H9 (cell line): ENCODE data around the gene DUSP11. TPM values are rescaled to one million over a fixed set of nuclear protein-coding genes. Genes with fewer than 3 reads are reported as not detected.

Experiments used
- DNase-seq: peaks from one replicate; pipeline ENCODE4 v3.0.0-alpha.2; 2017
- H2AFZ ChIP-seq: one replicate; pipeline ENCODE4 v1.6.1; 2013; ENCODE audit warnings: mild to moderate bottlenecking, low read length, control low read depth, moderate library complexity
- H2AK5ac ChIP-seq: 2 replicates; pipeline ENCODE4 v1.6.1; 2013; ENCODE audit warnings: low read length, control low read depth, mixed read lengths; ENCODE audit not compliant: insufficient read length
- H2BK120ac ChIP-seq: one replicate; pipeline ENCODE4 v1.6.1; 2013; ENCODE audit warnings: low read depth, mild to moderate bottlenecking, low read length, control low read depth, inconsistent platforms; ENCODE audit not compliant: poor library complexity, severe bottlenecking
- H2BK12ac ChIP-seq: 2 replicates; pipeline ENCODE4 v1.6.1; 2013; ENCODE audit warnings: low read length, control low read depth, mixed read lengths, low read depth; ENCODE audit not compliant: insufficient read length
- H2BK15ac ChIP-seq: 2 replicates; pipeline ENCODE4 v1.6.1; 2013; ENCODE audit warnings: low read depth, low read length, control low read depth
- H2BK20ac ChIP-seq: one replicate; pipeline ENCODE4 v1.6.1; 2013; ENCODE audit warnings: low read depth, mild to moderate bottlenecking, low read length, control low read depth, inconsistent platforms; ENCODE audit not compliant: poor library complexity, severe bottlenecking
- H2BK5ac ChIP-seq: 2 replicates; pipeline ENCODE4 v1.6.1; 2013; ENCODE audit warnings: low read length, control low read depth, mixed read lengths; ENCODE audit not compliant: insufficient read length
- H3K14ac ChIP-seq: 2 replicates; pipeline ENCODE4 v1.6.1; 2013; ENCODE audit warnings: low read length, control low read depth; ENCODE audit not compliant: insufficient read depth
- H3K18ac ChIP-seq: 2 replicates; pipeline ENCODE4 v1.6.1; 2013; ENCODE audit warnings: low read depth, mild to moderate bottlenecking, mixed read lengths, low read length, control low read depth; ENCODE audit not compliant: insufficient read length
- H3K23ac ChIP-seq: 2 replicates; pipeline ENCODE4 v1.6.1; 2013; ENCODE audit warnings: low read length, control low read depth, mixed read lengths, low read depth; ENCODE audit not compliant: insufficient read length
- H3K23me2 ChIP-seq: 2 replicates; pipeline ENCODE4 v1.6.1; 2013; ENCODE audit warnings: low read depth, mild to moderate bottlenecking, mixed read lengths, low read length, control low read depth; ENCODE audit not compliant: insufficient read length, poor library complexity, severe bottlenecking
- H3K27ac ChIP-seq: 2 replicates; pipeline ENCODE4 v1.5.1; 2013; ENCODE audit warnings: low read length, control low read depth, mixed read lengths, low read depth; ENCODE audit not compliant: insufficient read length
- H3K27me3 ChIP-seq: 2 replicates; pipeline ENCODE4 v1.6.1; 2013; ENCODE audit warnings: low read length, control low read depth, inconsistent platforms; ENCODE audit not compliant: insufficient read depth
- H3K4ac ChIP-seq: 2 replicates; pipeline ENCODE4 v1.6.1; 2013; ENCODE audit warnings: low read depth, mild to moderate bottlenecking, control low read depth, inconsistent platforms, low read length, moderate library complexity
- H3K4me1 ChIP-seq: 2 replicates; pipeline ENCODE4 v1.6.1; 2013; ENCODE audit warnings: low read length, control low read depth, inconsistent platforms; ENCODE audit not compliant: insufficient read depth
- H3K4me2 ChIP-seq: 2 replicates; pipeline ENCODE4 v1.6.1; 2013; ENCODE audit warnings: low read length, control low read depth, mixed read lengths; ENCODE audit not compliant: insufficient read length, insufficient read depth
- H3K56ac ChIP-seq: 2 replicates; pipeline ENCODE4 v1.6.1; 2013; ENCODE audit warnings: low read depth, mild to moderate bottlenecking, mixed read lengths, low read length, control low read depth; ENCODE audit not compliant: insufficient read length
- H3K79me1 ChIP-seq: 2 replicates; pipeline ENCODE4 v1.6.1; 2013; ENCODE audit warnings: low read depth, mild to moderate bottlenecking, moderate library complexity, low read length, control low read depth, inconsistent platforms; ENCODE audit not compliant: insufficient read depth, poor library complexity, severe bottlenecking
- H3K79me2 ChIP-seq: 2 replicates; pipeline ENCODE4 v1.6.1; 2013; ENCODE audit warnings: low read length, control low read depth, inconsistent platforms; ENCODE audit not compliant: insufficient read depth
- H3K9ac ChIP-seq: 2 replicates; pipeline ENCODE4 v1.6.1; 2013; ENCODE audit warnings: low read length, control low read depth, mixed read lengths; ENCODE audit not compliant: insufficient read length; ENCODE audit errors: extremely low read depth
- H3K9me3 ChIP-seq: one replicate; pipeline ENCODE4 v1.6.1; 2013; ENCODE audit warnings: low read depth, low read length, inconsistent platforms; ENCODE audit not compliant: control insufficient read depth
- H3T11ph ChIP-seq: one replicate; pipeline ENCODE4 v1.6.1; 2013; ENCODE audit warnings: mild to moderate bottlenecking, low read length, control low read depth, inconsistent platforms
- H4K20me1 ChIP-seq: one replicate; pipeline ENCODE4 v1.6.1; 2013; ENCODE audit not compliant: control insufficient read depth, insufficient read length, insufficient read depth
- H4K5ac ChIP-seq: 2 replicates; pipeline ENCODE4 v1.6.1; 2013; ENCODE audit warnings: low read depth, mild to moderate bottlenecking, mixed read lengths, low read length, control low read depth; ENCODE audit not compliant: insufficient read length
- H4K8ac ChIP-seq: replicated peaks from 2 replicates; pipeline ENCODE4 v1.6.1; 2013; ENCODE audit warnings: low read length, control low read depth, mixed read lengths, low read depth; ENCODE audit not compliant: insufficient read length
- H4K91ac ChIP-seq: 2 replicates; pipeline ENCODE4 v1.6.1; 2013; ENCODE audit warnings: low read depth, mild to moderate bottlenecking, moderate library complexity, mixed read lengths, low read length, control low read depth; ENCODE audit not compliant: insufficient read length
- H3K27ac Mint-ChIP-seq, 3 experiments: 2 replicates in 2 of 3; 3 replicates in 1 of 3; pipeline ENCODE4 v1.8.0; 2020 to 2021; ENCODE audit warnings: mixed read lengths in 3 of 3, mild to moderate bottlenecking in 1 of 3, moderate library complexity in 1 of 3
- H3K27me3 Mint-ChIP-seq: 2 replicates; pipeline ENCODE4 v1.8.0; 2021; ENCODE audit warnings: low read depth, mild to moderate bottlenecking, moderate library complexity, mixed read lengths
- H3K36me3 Mint-ChIP-seq, 3 experiments: 2 replicates in 2 of 3; 3 replicates in 1 of 3; pipeline ENCODE4 v1.8.0; 2020 to 2021; ENCODE audit warnings: low read depth in 3 of 3, mixed read lengths in 3 of 3; ENCODE audit not compliant: insufficient read depth in 1 of 3
- H3K4me1 Mint-ChIP-seq, 2 experiments: 2 replicates each; pipeline ENCODE4 v1.8.0; 2020; ENCODE audit warnings: mixed read lengths in 2 of 2
- H3K4me3 Mint-ChIP-seq, 2 experiments: 2 replicates in 1 of 2; 3 replicates in 1 of 2; pipeline ENCODE4 v1.8.0; 2020 to 2021; ENCODE audit warnings: mild to moderate bottlenecking in 2 of 2, mixed read lengths in 2 of 2, moderate library complexity in 1 of 2
- H3K9me3 Mint-ChIP-seq, 2 experiments: 2 replicates in 1 of 2; 3 replicates in 1 of 2; pipeline ENCODE4 v1.8.0; 2020; ENCODE audit warnings: mild to moderate bottlenecking in 2 of 2, mixed read lengths in 2 of 2, moderate library complexity in 1 of 2
- total RNA-seq: library from RNA; stranded (reverse); gene quantifications from 2 replicates; pipeline ENCODE4 v1.2.1, GENCODE V29; 2021
- TF ChIP-seq, protein P1 (sequence below): fragments of 200-600 bp; sonication (generic); conservative IDR thresholded peaks from 3 replicates; pipeline ENCODE4 v1.8.0; 2021; ENCODE audit warnings: antibody characterized with exemption, mild to moderate bottlenecking

The DUSP11 gene
- total RNA-seq, 1 experiment from 2014 or later = 21.4 TPM

DNA sequence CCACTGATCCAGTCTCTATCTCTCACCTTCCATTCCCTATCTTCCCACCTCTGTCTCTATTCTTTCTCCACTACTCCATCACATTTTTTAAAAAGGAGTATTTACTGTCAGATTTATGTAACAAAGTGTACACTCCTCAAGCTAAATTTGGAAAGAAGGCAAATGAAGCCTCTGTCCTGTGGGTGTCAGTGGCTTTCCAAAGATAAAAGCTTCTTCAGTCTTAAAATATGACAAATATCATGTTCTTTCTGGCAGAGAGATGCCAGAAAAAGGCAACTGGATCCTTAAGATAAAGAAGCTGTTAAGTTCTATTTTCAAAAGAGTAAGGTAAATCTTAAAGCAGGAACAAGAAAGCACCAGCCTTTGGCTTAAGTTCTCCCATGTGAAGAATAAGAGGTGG, 7.1 kb downstream of the DUSP11 start:
- Mint-ChIP-seq H3K4me3 (no peak overlapping the region), H3K36me3 (peaks cover 20 to 78% (median 69%) of the 10 kb centered on the region in 3 experiments; a peak in 6 of 7 replicates), H3K9me3 (no peaks in the 10 kb centered on the region), H3K27ac (no peak overlapping the region), H3K4me1 (no peaks in the 10 kb centered on the region), H3K27me3 (no peaks in the 10 kb centered on the region)
- Histone ChIP-seq H3K9ac (no peak overlapping the region), H3K4me1 (no peaks in the 10 kb centered on the region), H2AFZ (no peak overlapping the region), H3K9me3 (no peaks in the 10 kb centered on the region), H4K91ac (no peak overlapping the region), H2BK15ac (no peak overlapping the region), H3K79me2 (no peaks in the 10 kb centered on the region; the same call in 1 of the 2 replicates), H3K4ac (no peak overlapping the region), H3K18ac (no peak overlapping the region), H3K79me1 (no peaks in the 10 kb centered on the region), H3K23me2 (no peaks in the 10 kb centered on the region), H2AK5ac (no peak overlapping the region), H3T11ph (no peak overlapping the region), H4K8ac (no peak overlapping the region), H3K4me2 (no peak overlapping the region), H3K27me3 (no peaks in the 10 kb centered on the region), H3K56ac (no peak overlapping the region), H3K23ac (no peak overlapping the region), H4K5ac (no peak overlapping the region), H4K20me1 (no peaks in the 10 kb centered on the region), H3K14ac (no peak overlapping the region), H2BK12ac (no peak overlapping the region), H2BK20ac (no peak overlapping the region), H2BK120ac (no peak overlapping the region), H3K27ac (no peak overlapping the region), H2BK5ac (no peak overlapping the region)
- TF ChIP-seq, protein P1, sequence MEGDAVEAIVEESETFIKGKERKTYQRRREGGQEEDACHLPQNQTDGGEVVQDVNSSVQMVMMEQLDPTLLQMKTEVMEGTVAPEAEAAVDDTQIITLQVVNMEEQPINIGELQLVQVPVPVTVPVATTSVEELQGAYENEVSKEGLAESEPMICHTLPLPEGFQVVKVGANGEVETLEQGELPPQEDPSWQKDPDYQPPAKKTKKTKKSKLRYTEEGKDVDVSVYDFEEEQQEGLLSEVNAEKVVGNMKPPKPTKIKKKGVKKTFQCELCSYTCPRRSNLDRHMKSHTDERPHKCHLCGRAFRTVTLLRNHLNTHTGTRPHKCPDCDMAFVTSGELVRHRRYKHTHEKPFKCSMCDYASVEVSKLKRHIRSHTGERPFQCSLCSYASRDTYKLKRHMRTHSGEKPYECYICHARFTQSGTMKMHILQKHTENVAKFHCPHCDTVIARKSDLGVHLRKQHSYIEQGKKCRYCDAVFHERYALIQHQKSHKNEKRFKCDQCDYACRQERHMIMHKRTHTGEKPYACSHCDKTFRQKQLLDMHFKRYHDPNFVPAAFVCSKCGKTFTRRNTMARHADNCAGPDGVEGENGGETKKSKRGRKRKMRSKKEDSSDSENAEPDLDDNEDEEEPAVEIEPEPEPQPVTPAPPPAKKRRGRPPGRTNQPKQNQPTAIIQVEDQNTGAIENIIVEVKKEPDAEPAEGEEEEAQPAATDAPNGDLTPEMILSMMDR = no peak
- no peak for DNase-seq
